K562 (cell line): ENCODE data around the gene GMEB1. TPM values are rescaled to one million over a fixed set of nuclear protein-coding genes. Genes with fewer than 3 reads are reported as not detected.

ENCODE experiments used
- ATAC-seq: fragments of 200-7000 bp; cut with Tn5 transposase; 3 replicates; pipeline ENCODE4 v1.9.1; 2020; ENCODE audit warnings: moderate library complexity
- BruUV-seq: library from RNA; stranded (reverse); fragments of 400-500 nt; replicated peaks from 2 replicates; lab custom pipeline; 2021; lab: Mats Ljungman, UMichigan
- CTCF ChIA-PET: fragments of 300-600 bp; formaldehyde crosslinking; extraction: SDS; loops from one replicate; lab custom pipeline; 2021; ENCODE audit warnings: low intra/inter-chr PET ratio; lab: Yijun Ruan, JAX
- POLR2A ChIA-PET: fragments of 300-600, 350-650 bp; sonication (Branson Sonifier 250); formaldehyde crosslinking; extraction: SDS; loops from one replicate; lab custom pipeline; 2021; ENCODE audit warnings: antibody characterized with exemption, inconsistent platforms; lab: Yijun Ruan, JAX
- DNase-seq, 4 experiments: peaks; one replicate each; pipeline versions ENCODE4 v3.0.0 to v3.0.0-alpha.2; 2011 to 2018; ENCODE audit warnings: low spot score in 3 of 4, mixed read lengths in 3 of 4; ENCODE audit errors: extremely low read depth in 1 of 4
- FAIRE-seq: peaks from 2 replicates; lab custom pipeline; 2011; peaks lifted over from hg19 to GRCh38; lab: Jason Lieb, UNC
- H2AFZ ChIP-seq: 2 replicates; pipeline ENCODE4 v1.6.0; 2011; ENCODE audit warnings: low read depth, low read length, control low read depth, inconsistent platforms
- H3K27ac ChIP-seq: fragments of 200-600 bp; 3 replicates; pipeline ENCODE4 v1.8.0; 2011; ENCODE audit warnings: low read depth, mild to moderate bottlenecking, control low read depth, inconsistent platforms, low read length, moderate library complexity, mixed read lengths; ENCODE audit errors: extremely low read depth
- H3K27me3 ChIP-seq, 2 experiments: fragments of 300-600 bp in 1 of 2; 2 replicates in 1 of 2; 3 replicates in 1 of 2; pipeline versions ENCODE4 v1.6.0 to v1.8.0; 2011; ENCODE audit warnings: inconsistent platforms in 2 of 2, low read length in 2 of 2, mild to moderate bottlenecking in 1 of 2, mixed read lengths in 1 of 2, moderate library complexity in 1 of 2; ENCODE audit not compliant: control insufficient read depth in 2 of 2, insufficient read depth in 2 of 2
- H3K36me3 ChIP-seq: fragments of 300-600 bp; 3 replicates; pipeline ENCODE4 v1.8.0; 2011; ENCODE audit warnings: mild to moderate bottlenecking, low read length, inconsistent platforms; ENCODE audit not compliant: control insufficient read depth, insufficient read depth
- H3K4me1 ChIP-seq, 2 experiments: fragments of 200-600 bp in 1 of 2; replicated peaks in 1 of 2; 2 replicates in 1 of 2; 3 replicates in 1 of 2; pipeline versions ENCODE4 v1.5.1 to v1.8.0; 2011; ENCODE audit warnings: inconsistent platforms in 2 of 2, low read length in 2 of 2, mild to moderate bottlenecking in 1 of 2, mixed read lengths in 1 of 2, moderate library complexity in 1 of 2; ENCODE audit not compliant: control insufficient read depth in 2 of 2, insufficient read depth in 2 of 2
- H3K4me2 ChIP-seq: 2 replicates; pipeline ENCODE4 v1.6.1; 2011; ENCODE audit warnings: low read length, control low read depth, inconsistent platforms, mixed read lengths; ENCODE audit not compliant: insufficient read depth
- H3K4me3 ChIP-seq: fragments of 200-600 bp; sonication (generic), shearing (Covaris generic); 2 replicates; pipeline ENCODE4 v1.5.1; 2016; ENCODE audit warnings: control low read depth, inconsistent platforms
- H3K79me2 ChIP-seq: fragments of 200-600 bp; 3 replicates; pipeline ENCODE4 v1.8.0; 2011; ENCODE audit warnings: low read length, inconsistent platforms; ENCODE audit not compliant: control insufficient read depth, insufficient read depth
- H3K9ac ChIP-seq, 2 experiments: 2 replicates each; pipeline versions ENCODE4 v1.6.0 to v1.6.1; 2011; ENCODE audit warnings: low read depth in 2 of 2, low read length in 2 of 2, control low read depth in 1 of 2, inconsistent platforms in 1 of 2, mild to moderate bottlenecking in 1 of 2, mixed read lengths in 1 of 2; ENCODE audit not compliant: insufficient read depth in 1 of 2
- H3K9me1 ChIP-seq: one replicate; pipeline ENCODE4 v1.6.0; 2011; ENCODE audit warnings: inconsistent platforms, mild to moderate bottlenecking, low read length, moderate library complexity; ENCODE audit not compliant: control insufficient read depth, insufficient read depth
- H3K9me3 ChIP-seq: replicated peaks from 2 replicates; pipeline ENCODE4 v1.5.1; 2011; ENCODE audit warnings: low read depth, low read length, inconsistent platforms; ENCODE audit not compliant: control insufficient read depth, insufficient read depth
- H4K20me1 ChIP-seq: replicated peaks from 2 replicates; pipeline ENCODE4 v1.6.1; 2011; ENCODE audit warnings: low read length, inconsistent platforms, mixed read lengths; ENCODE audit not compliant: control insufficient read depth, insufficient read depth
- BCL6 ChIP-seq: fragments of 250-450 bp; sonication (Bioruptor Pico); IDR thresholded peaks from 2 replicates; pipeline ENCODE4 v1.4.0; 2020
- C11orf30 ChIP-seq: fragments of 450-650 bp; IDR thresholded peaks from 2 replicates; pipeline ENCODE4 v1.6.1; 2016; ENCODE audit warnings: low read depth, mild to moderate bottlenecking
- GABPB1 ChIP-seq: sonication (generic); formaldehyde crosslinking; IDR thresholded peaks from 2 replicates; pipeline ENCODE4 v1.8.0; 2022; ENCODE audit warnings: mild to moderate bottlenecking, missing genetic modification reagents
- HDAC2 ChIP-seq: fragments of 450-650 bp; IDR thresholded peaks from 2 replicates; pipeline ENCODE4 v1.6.1; 2016; ENCODE audit warnings: mild to moderate bottlenecking
- HLTF ChIP-seq: fragments of 450-650 bp; IDR thresholded peaks from 2 replicates; pipeline ENCODE4 v1.6.1; 2016
- HOMEZ ChIP-seq: fragments of 250-450 bp; sonication (Bioruptor Pico); IDR thresholded peaks from 2 replicates; pipeline ENCODE4 v1.4.0; 2020; ENCODE audit warnings: mild to moderate bottlenecking, moderate library complexity
- IRF9 ChIP-seq: fragments of 450-650 bp; IDR thresholded peaks from 2 replicates; pipeline ENCODE4 v1.6.1; 2016; ENCODE audit warnings: missing biosample characterization, missing genetic modification characterization
- MAX ChIP-seq: sonication (generic); formaldehyde crosslinking; IDR thresholded peaks from 2 replicates; pipeline ENCODE4 v1.9.0; 2022; ENCODE audit warnings: mild to moderate bottlenecking, missing genetic modification reagents
- MNT ChIP-seq, 2 experiments: fragments of 450-650 bp; conservative IDR thresholded peaks; 2 replicates each; pipeline ENCODE4 v1.6.1; 2017; ENCODE audit warnings: mild to moderate bottlenecking in 2 of 2, moderate library complexity in 2 of 2
- RUNX1 ChIP-seq: sonication (generic); IDR thresholded peaks from 2 replicates; pipeline ENCODE4 v1.6.1; 2016; ENCODE audit warnings: antibody characterized with exemption, low read depth
- SIN3B ChIP-seq: fragments of 450-650 bp; IDR thresholded peaks from 2 replicates; pipeline ENCODE4 v1.6.1; 2017; ENCODE audit warnings: low read depth, mild to moderate bottlenecking, moderate library complexity
- SPI1 ChIP-seq: IDR thresholded peaks from 2 replicates; pipeline ENCODE4 v1.6.1; 2011; ENCODE audit warnings: low read depth, low read length, control low read depth, borderline replicate concordance
- TCF7 ChIP-seq: sonication (generic); IDR thresholded peaks from 2 replicates; pipeline ENCODE4 v1.6.1; 2016; ENCODE audit warnings: antibody characterized with exemption, borderline replicate concordance
- TCF7L2 ChIP-seq: fragments of 150-350 bp; IDR thresholded peaks from 2 replicates; pipeline ENCODE4 v1.6.1; 2016; ENCODE audit warnings: low read depth, mild to moderate bottlenecking, low read length, moderate library complexity
- TEAD4 ChIP-seq, 2 experiments: sonication (generic) in 1 of 2; formaldehyde crosslinking in 1 of 2; IDR thresholded peaks; 2 replicates each; pipeline versions ENCODE4 v1.6.1 to v1.8.0; 2012 to 2022; ENCODE audit warnings: borderline replicate concordance in 1 of 2, inconsistent platforms in 1 of 2, low read length in 1 of 2, mild to moderate bottlenecking in 1 of 2, missing genetic modification reagents in 1 of 2
- ZNF280B ChIP-seq: fragments of 250-450 bp; sonication (Bioruptor Pico); IDR thresholded peaks from 2 replicates; pipeline ENCODE4 v1.5.1; 2021; ENCODE audit warnings: mild to moderate bottlenecking
- WGBS: fragments of 100-300 bp; shearing (Covaris generic); methylation state at CpG from one replicate; pipeline ENCODE4 v1.1.6; 2016; ENCODE audit warnings: low coverage, mixed read lengths; ENCODE audit not compliant: insufficient coverage; ENCODE audit errors: missing lambda C conversion rate; 5-methylcytosine and 5-hydroxymethylcytosine counted together
- in situ Hi-C: fragments of 300-500 bp; cut with MboI; formaldehyde crosslinking; loops from 4 replicates; pipeline ENCODE4 v1.15.0; 2018; ENCODE audit warnings: inconsistent platforms, mixed read lengths
- intact Hi-C: fragments of 100-400 bp; cut with micrococcal nuclease; formaldehyde crosslinking; loops from 2 replicates; pipeline ENCODE4 v1.14.2; 2022
- polyA plus RNA-seq, 8 experiments: library from polyadenylated mRNA; depleted of rRNA in 4 of 8; stranded (reverse) in 5 of 8; unstranded in 3 of 8; fragments of >200 nt; fragmentation: Nextera tagmentation in 2 of 8; fragmentation: Illumina TruSeq in 1 of 8; extraction: Ambion mirVana in 2 of 8; extraction: Trizol in 1 of 8; gene quantifications; 2 replicates each; pipeline versions ENCODE4 v1.2.1 to v1.2.3, GENCODE V29; 2011 to 2014; ENCODE audit warnings: inconsistent platforms in 1 of 8, missing spikeins in 1 of 8
- total RNA-seq, 7 experiments: library from RNA; depleted of rRNA in 6 of 7; stranded (reverse); fragments of >200 nt in 6 of 7; fragmentation: Illumina TruSeq in 2 of 7; extraction: Trizol in 2 of 7; gene quantifications; 2 replicates each; pipeline versions ENCODE4 v1.2.1 to v1.2.3, GENCODE V29; 2011 to 2021; ENCODE audit warnings: low replicate concordance in 1 of 7

GMEB1 gene
- total and polyA plus RNA-seq, 9 of the 15 experiments (the other 6 are each of a cell fraction or from before 2014, with no cell fraction given): 6.6 to 17.5 (median 8.5) TPM

GRCh38 chr1:28668956-28669723 lies 556 bp downstream of the GMEB1 start:
- DNase-seq (peak in 2 of 4 experiments; percentile 40 to 57), FAIRE-seq (no peak), ATAC-seq (peak; percentile 70)
- Histone ChIP-seq H3K4me1 (peaks cover 3 to 24% of the 10 kb centered on the region in 2 experiments; a peak in 4 of 5 replicates), H3K9me1 (no peaks in the 10 kb centered on the region), H3K79me2 (peaks cover 34% of the 10 kb centered on the region), H3K4me2 (peak overlapping the region; percentile 89), H4K20me1 (no peaks in the 10 kb centered on the region), H3K36me3 (no peaks in the 10 kb centered on the region), H3K4me3 (peak overlapping the region; percentile 98), H2AFZ (peak overlapping the region; percentile 66), H3K9ac (peak overlapping the region; percentile 95 to 100), H3K27me3 (no peaks in the 10 kb centered on the region), H3K9me3 (no peaks in the 10 kb centered on the region), H3K27ac (peak overlapping the region; percentile 95)
- WGBS: under 1% methylated on average over 51 of the region's 63 CpGs
- POLR2A ChIA-PET: interaction anchor here (0.6 to 13.8 kb wide), 22 partner anchors 10 to 771 kb away, joined by 3 to 240 read pairs (median 4); partner anchors contain the start of genes RNU11, TAF12 and YTHDF2
- TSS peak; percentile 86 for BruUV-seq
- CTCF ChIA-PET: no interaction called here
- in situ Hi-C loops: no loop called here
- intact Hi-C loops: loop anchor here (1.0 to 2.0 kb wide), 2 partner anchors 20 to 67 kb away; partner anchors contain the start of genes RNU11 and YTHDF2
- TF ChIP-seq TCF7: no peak
- peak; percentile 54; the same call in 1 of the 2 replicates for TF ChIP-seq SIN3B
- TF ChIP-seq HDAC2: no peak
- TF ChIP-seq TEAD4 (IDR thresholded peaks at IDR 0.05; ENCODE audit: low read length): no peak
- TF ChIP-seq TEAD4 (CRISPR knock-in tag; IDR thresholded peaks at IDR 0.05; ENCODE audit: borderline replicate concordance): no peak
- no peak for TF ChIP-seq BCL6
- no peak for TF ChIP-seq HLTF
- peak; percentile 75 for TF ChIP-seq MAX (CRISPR knock-in tag)
- TF ChIP-seq GABPB1: peak; percentile 59; the same call in 1 of the 2 replicates
- no peak for TF ChIP-seq RUNX1
- TF ChIP-seq MNT (conservative IDR thresholded peaks at IDR 0.05): 0 out of 4 replicates have a peak, but pooled peaks of 1 of the 2 experiments have one; percentile 9
- no peak for TF ChIP-seq ZNF280B (CRISPR knock-in tag)
- no peak for TF ChIP-seq HOMEZ (CRISPR knock-in tag)
- no peak for TF ChIP-seq C11orf30
- TF ChIP-seq IRF9 (tag): no peak
- TF ChIP-seq SPI1: peak; percentile 78
- no peak for TF ChIP-seq TCF7L2
